Panc1 (cell line): ENCODE measurements around the gene CHST12.

Experiments used
- POLR2AphosphoS5 ChIP-seq: IDR thresholded peaks from 2 replicates; pipeline ENCODE4 v1.6.1; 2012; ENCODE audit warnings: mild to moderate bottlenecking, low read depth, low read length, moderate library complexity
- TCF7L2 ChIP-seq: IDR thresholded peaks from 2 replicates; pipeline ENCODE4 v1.6.1; 2011; ENCODE audit warnings: mild to moderate bottlenecking, low read depth, low read length, inconsistent platforms
- TF ChIP-seq, protein P1 (sequence below): fragments of 450-650 bp; IDR thresholded peaks from 2 replicates; pipeline ENCODE4 v1.5.1; 2017; ENCODE audit warnings: mild to moderate bottlenecking
- TF ChIP-seq, protein P2 (sequence below), 2 experiments: IDR thresholded peaks; 2 replicates each; pipeline ENCODE4 v1.6.1; 2011 to 2012; ENCODE audit warnings: low read depth in 2 of 2, control low read depth in 1 of 2, low read length in 1 of 2, mild to moderate bottlenecking in 1 of 2, moderate library complexity in 1 of 2; ENCODE audit not compliant: insufficient read depth in 1 of 2

- TF ChIP-seq TCF7L2 = no peak
- TF ChIP-seq, protein P1, sequence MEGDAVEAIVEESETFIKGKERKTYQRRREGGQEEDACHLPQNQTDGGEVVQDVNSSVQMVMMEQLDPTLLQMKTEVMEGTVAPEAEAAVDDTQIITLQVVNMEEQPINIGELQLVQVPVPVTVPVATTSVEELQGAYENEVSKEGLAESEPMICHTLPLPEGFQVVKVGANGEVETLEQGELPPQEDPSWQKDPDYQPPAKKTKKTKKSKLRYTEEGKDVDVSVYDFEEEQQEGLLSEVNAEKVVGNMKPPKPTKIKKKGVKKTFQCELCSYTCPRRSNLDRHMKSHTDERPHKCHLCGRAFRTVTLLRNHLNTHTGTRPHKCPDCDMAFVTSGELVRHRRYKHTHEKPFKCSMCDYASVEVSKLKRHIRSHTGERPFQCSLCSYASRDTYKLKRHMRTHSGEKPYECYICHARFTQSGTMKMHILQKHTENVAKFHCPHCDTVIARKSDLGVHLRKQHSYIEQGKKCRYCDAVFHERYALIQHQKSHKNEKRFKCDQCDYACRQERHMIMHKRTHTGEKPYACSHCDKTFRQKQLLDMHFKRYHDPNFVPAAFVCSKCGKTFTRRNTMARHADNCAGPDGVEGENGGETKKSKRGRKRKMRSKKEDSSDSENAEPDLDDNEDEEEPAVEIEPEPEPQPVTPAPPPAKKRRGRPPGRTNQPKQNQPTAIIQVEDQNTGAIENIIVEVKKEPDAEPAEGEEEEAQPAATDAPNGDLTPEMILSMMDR = no peak
- no peak for TF ChIP-seq POLR2AphosphoS5
- TF ChIP-seq, protein P2, sequence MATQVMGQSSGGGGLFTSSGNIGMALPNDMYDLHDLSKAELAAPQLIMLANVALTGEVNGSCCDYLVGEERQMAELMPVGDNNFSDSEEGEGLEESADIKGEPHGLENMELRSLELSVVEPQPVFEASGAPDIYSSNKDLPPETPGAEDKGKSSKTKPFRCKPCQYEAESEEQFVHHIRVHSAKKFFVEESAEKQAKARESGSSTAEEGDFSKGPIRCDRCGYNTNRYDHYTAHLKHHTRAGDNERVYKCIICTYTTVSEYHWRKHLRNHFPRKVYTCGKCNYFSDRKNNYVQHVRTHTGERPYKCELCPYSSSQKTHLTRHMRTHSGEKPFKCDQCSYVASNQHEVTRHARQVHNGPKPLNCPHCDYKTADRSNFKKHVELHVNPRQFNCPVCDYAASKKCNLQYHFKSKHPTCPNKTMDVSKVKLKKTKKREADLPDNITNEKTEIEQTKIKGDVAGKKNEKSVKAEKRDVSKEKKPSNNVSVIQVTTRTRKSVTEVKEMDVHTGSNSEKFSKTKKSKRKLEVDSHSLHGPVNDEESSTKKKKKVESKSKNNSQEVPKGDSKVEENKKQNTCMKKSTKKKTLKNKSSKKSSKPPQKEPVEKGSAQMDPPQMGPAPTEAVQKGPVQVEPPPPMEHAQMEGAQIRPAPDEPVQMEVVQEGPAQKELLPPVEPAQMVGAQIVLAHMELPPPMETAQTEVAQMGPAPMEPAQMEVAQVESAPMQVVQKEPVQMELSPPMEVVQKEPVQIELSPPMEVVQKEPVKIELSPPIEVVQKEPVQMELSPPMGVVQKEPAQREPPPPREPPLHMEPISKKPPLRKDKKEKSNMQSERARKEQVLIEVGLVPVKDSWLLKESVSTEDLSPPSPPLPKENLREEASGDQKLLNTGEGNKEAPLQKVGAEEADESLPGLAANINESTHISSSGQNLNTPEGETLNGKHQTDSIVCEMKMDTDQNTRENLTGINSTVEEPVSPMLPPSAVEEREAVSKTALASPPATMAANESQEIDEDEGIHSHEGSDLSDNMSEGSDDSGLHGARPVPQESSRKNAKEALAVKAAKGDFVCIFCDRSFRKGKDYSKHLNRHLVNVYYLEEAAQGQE (IDR thresholded peaks at IDR 0.05; ENCODE audit: insufficient read depth in 1 of 2, low read depth in 2 of 2, low read length in 1 of 2) = no peak
Measured at GRCh38 chr7:2374830-2375728, 28.3 kb upstream of the CHST12 start.
